Neural progenitor cell (in vitro differentiated cells): ENCODE data around the gene GNAI2.

ENCODE experiments used
- EZH2phosphoT487 ChIP-seq: fragments of 200-600 bp; sonication (generic); IDR thresholded peaks from 2 replicates; pipeline ENCODE4 v1.6.1; 2017; ENCODE audit warnings: antibody characterized with exemption
- TF ChIP-seq, protein P1 (sequence below): fragments of 200-600 bp; sonication (generic); IDR thresholded peaks from 2 replicates; pipeline ENCODE4 v1.5.1; 2017; ENCODE audit warnings: antibody characterized with exemption, mild to moderate bottlenecking

GRCh38 chr3:50192689-50193141, 43.3 kb upstream of the GNAI2 start:
- TF ChIP-seq, protein P1, sequence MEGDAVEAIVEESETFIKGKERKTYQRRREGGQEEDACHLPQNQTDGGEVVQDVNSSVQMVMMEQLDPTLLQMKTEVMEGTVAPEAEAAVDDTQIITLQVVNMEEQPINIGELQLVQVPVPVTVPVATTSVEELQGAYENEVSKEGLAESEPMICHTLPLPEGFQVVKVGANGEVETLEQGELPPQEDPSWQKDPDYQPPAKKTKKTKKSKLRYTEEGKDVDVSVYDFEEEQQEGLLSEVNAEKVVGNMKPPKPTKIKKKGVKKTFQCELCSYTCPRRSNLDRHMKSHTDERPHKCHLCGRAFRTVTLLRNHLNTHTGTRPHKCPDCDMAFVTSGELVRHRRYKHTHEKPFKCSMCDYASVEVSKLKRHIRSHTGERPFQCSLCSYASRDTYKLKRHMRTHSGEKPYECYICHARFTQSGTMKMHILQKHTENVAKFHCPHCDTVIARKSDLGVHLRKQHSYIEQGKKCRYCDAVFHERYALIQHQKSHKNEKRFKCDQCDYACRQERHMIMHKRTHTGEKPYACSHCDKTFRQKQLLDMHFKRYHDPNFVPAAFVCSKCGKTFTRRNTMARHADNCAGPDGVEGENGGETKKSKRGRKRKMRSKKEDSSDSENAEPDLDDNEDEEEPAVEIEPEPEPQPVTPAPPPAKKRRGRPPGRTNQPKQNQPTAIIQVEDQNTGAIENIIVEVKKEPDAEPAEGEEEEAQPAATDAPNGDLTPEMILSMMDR, result peak; percentile 93
- TF ChIP-seq EZH2phosphoT487, result no peak
